GM18858 (cell line): ENCODE results near the gene CABP2.
"Not testable (repeated sequence)": the region's sequence is repeated elsewhere in the genome, so short reads cannot be mapped to it uniquely, and the experiment has no call there.

Source experiments
- ATAC-seq: cut with Tn5 transposase; IDR thresholded peaks from one replicate; pipeline ENCODE4 v1.9.1; 2021; ENCODE audit not compliant: unreplicated experiment

CABP2 gene

GRCh38 chr11:67477344-67478050 lies 45.7 kb downstream of the CABP2 start:
- not testable (repeated sequence) for ATAC-seq

GRCh38 chr11:67476692-67477091 lies 46.6 kb downstream of the CABP2 start:
- ATAC-seq: not testable (repeated sequence)

GRCh38 chr11:67472882-67473281 lies 50.4 kb downstream of the CABP2 start:
- ATAC-seq: no peak

- ATAC-seq: no peak
These were observed 52.8 kb downstream of the CABP2 start for GRCh38 chr11:67470337-67471002.

GRCh38 chr11:67469508-67469811 lies 53.8 kb downstream of the CABP2 start:
- no peak for ATAC-seq
